HepG2 (cell line): Measurements from ENCODE around the gene KXD1. TPM values are rescaled to one million over a fixed set of nuclear protein-coding genes. Genes with fewer than 3 reads are reported as not detected.

ENCODE experiments used
- ATF7 ChIP-seq, 2 experiments: fragments of 450-650 bp in 1 of 2; sonication (generic) in 1 of 2; formaldehyde crosslinking in 1 of 2; IDR thresholded peaks; 2 replicates each; pipeline versions ENCODE4 v1.4.0 to v1.6.1; 2016 to 2020; ENCODE audit warnings: antibody characterized with exemption in 1 of 2, mild to moderate bottlenecking in 1 of 2, missing genetic modification reagents in 1 of 2
- CTCF ChIP-seq: sonication (generic); formaldehyde crosslinking; IDR thresholded peaks from 2 replicates; pipeline ENCODE4 v1.5.0; 2020; ENCODE audit warnings: mild to moderate bottlenecking, missing genetic modification reagents, moderate library complexity
- EED ChIP-seq: sonication (generic); formaldehyde crosslinking; IDR thresholded peaks from 2 replicates; pipeline ENCODE4 v1.5.0; 2020; ENCODE audit warnings: mild to moderate bottlenecking, missing genetic modification reagents
- EP300 ChIP-seq, 3 experiments: sonication (generic) in 1 of 3; formaldehyde crosslinking in 1 of 3; IDR thresholded peaks; 2 replicates each; pipeline versions ENCODE4 v1.5.1 to v1.6.1; 2011 to 2020; ENCODE audit warnings: low read depth in 2 of 3, low read length in 2 of 3, borderline replicate concordance in 1 of 3, improper control_type of control experiment in 1 of 3, mild to moderate bottlenecking in 1 of 3, missing genetic modification reagents in 1 of 3, moderate library complexity in 1 of 3
- FOXP1 ChIP-seq, 2 experiments: fragments of 450-650 bp in 1 of 2; IDR thresholded peaks; 2 replicates each; pipeline ENCODE4 v1.6.1; 2017 to 2018; ENCODE audit warnings: antibody characterized with exemption in 1 of 2
- GABPB1 ChIP-seq: IDR thresholded peaks from 2 replicates; pipeline ENCODE4 v1.6.1; 2016; ENCODE audit warnings: mild to moderate bottlenecking, missing genetic modification reagents, moderate library complexity, missing compliant biosample characterization
- GATA4 ChIP-seq: sonication (generic); IDR thresholded peaks from 2 replicates; pipeline ENCODE4 v1.6.1; 2016; ENCODE audit warnings: antibody characterized with exemption, low read depth, borderline replicate concordance
- GATAD1 ChIP-seq: IDR thresholded peaks from 2 replicates; pipeline ENCODE4 v1.6.1; 2016; ENCODE audit warnings: missing genetic modification reagents, missing compliant biosample characterization
- GLI4 ChIP-seq: sonication (generic); formaldehyde crosslinking; IDR thresholded peaks from 2 replicates; pipeline ENCODE4 v1.5.1; 2020; ENCODE audit warnings: missing genetic modification reagents, mild to moderate bottlenecking, moderate library complexity, borderline replicate concordance
- KDM2A ChIP-seq: sonication (generic); formaldehyde crosslinking; IDR thresholded peaks from 2 replicates; pipeline ENCODE4 v1.4.0; 2020; ENCODE audit warnings: low read depth, missing genetic modification reagents, borderline replicate concordance
- LBX2 ChIP-seq: sonication (generic); formaldehyde crosslinking; IDR thresholded peaks from 2 replicates; pipeline ENCODE4 v1.5.0; 2020; ENCODE audit warnings: missing genetic modification reagents, mild to moderate bottlenecking, borderline replicate concordance
- MED1 ChIP-seq: sonication (generic); formaldehyde crosslinking; IDR thresholded peaks from 2 replicates; pipeline ENCODE4 v1.4.0; 2020; ENCODE audit warnings: missing genetic modification reagents
- PAWR ChIP-seq: sonication (generic); formaldehyde crosslinking; IDR thresholded peaks from 2 replicates; pipeline ENCODE4 v1.4.0; 2020; ENCODE audit warnings: missing genetic modification reagents, mild to moderate bottlenecking, borderline replicate concordance
- SNRNP70 ChIP-seq: fragments of 200-400 bp; formaldehyde crosslinking; IDR thresholded peaks from 2 replicates; pipeline ENCODE4 v1.6.1; 2017; ENCODE audit warnings: mild to moderate bottlenecking, low read depth, low read length, moderate library complexity
- SP1 ChIP-seq, 2 experiments: fragments of 450-650 bp in 1 of 2; sonication (generic) in 1 of 2; formaldehyde crosslinking in 1 of 2; IDR thresholded peaks; 2 replicates each; pipeline versions ENCODE4 v1.4.0 to v1.6.1; 2016 to 2020; ENCODE audit warnings: missing genetic modification reagents in 1 of 2
- TERF1 ChIP-seq: sonication (generic); formaldehyde crosslinking; IDR thresholded peaks from 2 replicates; pipeline ENCODE4 v1.8.0; 2022; ENCODE audit warnings: mild to moderate bottlenecking, missing genetic modification reagents, moderate library complexity
- XRCC5 ChIP-seq: fragments of 200-400 bp; formaldehyde crosslinking; optimal IDR thresholded peaks from 2 replicates; pipeline ENCODE3; 2017; ENCODE audit warnings: mild to moderate bottlenecking, low read length
- ZBTB7A ChIP-seq: sonication (generic); formaldehyde crosslinking; IDR thresholded peaks from 2 replicates; pipeline ENCODE4 v1.8.0; 2022; ENCODE audit warnings: mild to moderate bottlenecking, missing genetic modification reagents
- ZFP36L2 ChIP-seq: sonication (generic); formaldehyde crosslinking; IDR thresholded peaks from 2 replicates; pipeline ENCODE4 v1.4.0; 2020; ENCODE audit warnings: missing genetic modification reagents
- ZFP37 ChIP-seq: sonication (generic); formaldehyde crosslinking; IDR thresholded peaks from 2 replicates; pipeline ENCODE4 v1.4.0; 2020; ENCODE audit warnings: missing genetic modification reagents, borderline replicate concordance
- ZNF205 ChIP-seq: IDR thresholded peaks from 2 replicates; pipeline ENCODE4 v1.6.1; 2018; ENCODE audit warnings: missing biosample characterization, missing genetic modification reagents
- ZNF513 ChIP-seq: sonication (generic); formaldehyde crosslinking; conservative IDR thresholded peaks from 2 replicates; pipeline ENCODE4 v1.5.0; 2020; ENCODE audit warnings: missing genetic modification reagents
- ZNF775 ChIP-seq: sonication (generic); formaldehyde crosslinking; IDR thresholded peaks from 2 replicates; pipeline ENCODE4 v1.4.0; 2020; ENCODE audit warnings: missing genetic modification reagents, mild to moderate bottlenecking, moderate library complexity, borderline replicate concordance
- ZNF788 ChIP-seq: sonication (generic); formaldehyde crosslinking; IDR thresholded peaks from 2 replicates; pipeline ENCODE4 v1.5.0; 2020; ENCODE audit warnings: mild to moderate bottlenecking, missing genetic modification reagents, borderline replicate concordance
- polyA plus RNA-seq, 8 experiments: library from polyadenylated mRNA; depleted of rRNA in 3 of 8; stranded (reverse) in 7 of 8; unstranded in 1 of 8; fragments of >200 nt; fragmentation: Illumina TruSeq in 4 of 8; extraction: Trizol in 4 of 8; gene quantifications; 2 replicates each; pipeline versions ENCODE4 v1.2.1 to v1.2.3, GENCODE V29; 2011 to 2016; ENCODE audit warnings: low read depth in 4 of 8, missing spikeins in 1 of 8, mixed read lengths in 1 of 8; ENCODE audit not compliant: insufficient read depth in 1 of 8
- total RNA-seq, 5 experiments: library from RNA; depleted of rRNA; stranded (reverse); fragments of >200 nt; fragmentation: Illumina TruSeq; extraction: Trizol; gene quantifications; 2 replicates each; pipeline ENCODE4 v1.2.3, GENCODE V29; 2016; ENCODE audit warnings: low read depth in 1 of 5

KXD1 gene
- total and polyA plus RNA-seq, 2 of the 13 experiments (the other 11 are each of a cell fraction or from before 2014, with no cell fraction given) = 44.6 to 143 TPM

- TF ChIP-seq GABPB1 (CRISPR knock-in tag) (peak; percentile 91), PAWR (CRISPR knock-in tag) (no peak; the same call in 1 of the 2 replicates), XRCC5 (peak; percentile 95), ATF7 (IDR thresholded peaks at IDR 0.05) (no peak), ATF7 (CRISPR knock-in tag; IDR thresholded peaks at IDR 0.05) (no peak), SP1 (IDR thresholded peaks at IDR 0.05) (no peak), SP1 (CRISPR knock-in tag; IDR thresholded peaks at IDR 0.05) (no peak; the same call in none of the 2 replicates), ZFP37 (CRISPR knock-in tag) (no peak; the same call in 1 of the 2 replicates), FOXP1 (IDR thresholded peaks at IDR 0.05) (no peak), FOXP1 (CRISPR knock-in tag; IDR thresholded peaks at IDR 0.05) (peak; percentile 34; the same call in 1 of the 2 replicates), CTCF (CRISPR knock-in tag) (peak; percentile 97), GLI4 (CRISPR knock-in tag) (no peak), TERF1 (CRISPR knock-in tag) (0 out of 2 replicates have a peak, but pooled peaks have one; percentile 57), GATAD1 (CRISPR knock-in tag) (peak; percentile 85), ZFP36L2 (CRISPR knock-in tag) (no peak), EED (CRISPR knock-in tag) (peak; percentile 53; the same call in 1 of the 2 replicates), LBX2 (CRISPR knock-in tag) (no peak), ZNF788 (CRISPR knock-in tag) (peak; percentile 90), SNRNP70 (no peak), ZNF775 (CRISPR knock-in tag) (peak; percentile 65; the same call in 1 of the 2 replicates), GATA4 (peak; percentile 80), ZNF513 (CRISPR knock-in tag) (no peak), EP300 (IDR thresholded peaks at IDR 0.05; ENCODE audit: low read depth in 2 of 2, low read length in 2 of 2) (no peak), EP300 (CRISPR knock-in tag; IDR thresholded peaks at IDR 0.05; ENCODE audit: borderline replicate concordance) (no peak; the same call in none of the 2 replicates), KDM2A (CRISPR knock-in tag) (peak; percentile 92), ZNF205 (CRISPR knock-in tag) (0 out of 2 replicates have a peak, but pooled peaks have one; percentile 43), ZBTB7A (peak; percentile 91), MED1 (CRISPR knock-in tag) (peak; percentile 68)
Measured at GRCh38 chr19:18588611-18589379, 31.1 kb downstream of the KXD1 start, which contains the start of gene REX1BD (continued).
